ENCODE results near the gene HAUS8. TPM values are rescaled to one million over a fixed set of nuclear protein-coding genes. Genes with fewer than 3 reads are reported as not detected.
"Not testable (repeated sequence)": the region's sequence is repeated elsewhere in the genome, so short reads cannot be mapped to it uniquely, and the experiment has no call there.

HAUS8 gene
- total RNA-seq, 2 experiments from 2014 or later, result 46.3 to 47.4 TPM

GRCh38 chr19:17109962-17110598 lies 34.8 kb upstream of the HAUS8 start:
- no peak for DNase-seq
- H3K4me1 Mint-ChIP-seq, result peaks cover 41% of the 10 kb centered on the region
- peaks cover 42% of the 10 kb centered on the region for H3K36me3 Mint-ChIP-seq (ENCODE audit: low read depth)
- H3K9me3 Mint-ChIP-seq, result no peaks in the 10 kb centered on the region
- peak overlapping the region; percentile 69 for H3K27ac Mint-ChIP-seq
- ChIA-PET POLR2A (no interaction called here), CTCF (interaction anchor here (0.6 kb wide), 1 partner anchor 12 kb away, joined by 3 read pairs; no protein-coding TSS in a partner anchor)
- no peak overlapping the region for H3K4me3 Mint-ChIP-seq
- H3K27me3 Mint-ChIP-seq, result no peaks in the 10 kb centered on the region

- ChIA-PET CTCF (interaction anchor here (1.1 kb wide), 1 partner anchor 12 kb away, joined by 4 read pairs; no protein-coding TSS in a partner anchor), POLR2A (no interaction called here)
- Mint-ChIP-seq H3K4me1 (peaks cover 41% of the 10 kb centered on the region), H3K27me3 (no peaks in the 10 kb centered on the region), H3K27ac (peak overlapping the region; percentile 69), H3K4me3 (no peak overlapping the region), H3K36me3 (ENCODE audit: low read depth) (peaks cover 36% of the 10 kb centered on the region), H3K9me3 (no peaks in the 10 kb centered on the region)
- no peak for DNase-seq
Measured at GRCh38 chr19:17109300-17109699, 34.0 kb upstream of the HAUS8 start.

- ChIA-PET POLR2A (no interaction called here), CTCF (interaction anchor here (1.1 kb wide), 1 partner anchor 11 kb away, joined by 4 read pairs; no protein-coding TSS in a partner anchor)
- Mint-ChIP-seq H3K4me1 (peaks cover 42% of the 10 kb centered on the region), H3K27ac (peak overlapping the region; percentile 36), H3K4me3 (no peak overlapping the region), H3K27me3 (no peaks in the 10 kb centered on the region), H3K9me3 (peaks cover under 1% of the 10 kb centered on the region), H3K36me3 (ENCODE audit: low read depth) (peaks cover 33% of the 10 kb centered on the region)
- DNase-seq, result no peak
Measured at GRCh38 chr19:17108453-17108784, 33.2 kb upstream of the HAUS8 start.

GRCh38 chr19:17107546-17108452 lies 32.5 kb upstream of the HAUS8 start:
- ChIA-PET POLR2A (no interaction called here), CTCF (interaction anchor here (1.1 kb wide), 1 partner anchor 11 kb away, joined by 4 read pairs; no protein-coding TSS in a partner anchor)
- peaks cover 43% of the 10 kb centered on the region for H3K4me1 Mint-ChIP-seq
- no peaks in the 10 kb centered on the region for H3K27me3 Mint-ChIP-seq
- peak overlapping the region; percentile 9 for H3K27ac Mint-ChIP-seq
- H3K9me3 Mint-ChIP-seq, result peaks cover 2% of the 10 kb centered on the region
- no peak overlapping the region for H3K4me3 Mint-ChIP-seq
- no peak for DNase-seq
- peaks cover 36% of the 10 kb centered on the region for H3K36me3 Mint-ChIP-seq (ENCODE audit: low read depth)

DNA sequence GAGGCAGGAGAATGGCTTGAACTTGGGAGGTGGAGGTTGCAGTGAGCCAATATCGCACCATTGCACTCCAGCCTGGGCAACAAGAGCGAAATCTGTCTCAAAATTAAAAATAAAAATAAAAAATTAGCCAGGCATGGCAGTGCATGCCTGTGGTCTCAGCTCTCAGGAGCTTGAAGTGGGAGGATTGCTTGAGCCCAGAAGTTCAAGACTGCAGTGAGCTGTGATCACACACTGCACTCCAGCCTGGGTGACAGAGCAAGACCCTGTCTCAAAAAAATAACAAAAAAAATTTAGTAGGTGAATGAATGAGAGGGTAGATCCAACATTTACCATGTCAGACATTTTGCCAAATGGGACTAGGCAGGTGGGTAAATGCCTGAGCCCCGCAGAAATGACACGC lies 31.7 kb upstream of the HAUS8 start:
- H3K4me1 Mint-ChIP-seq, result peaks cover 40% of the 10 kb centered on the region
- CTCF ChIA-PET, DNase-seq, H3K4me3 Mint-ChIP-seq, H3K27me3 Mint-ChIP-seq, H3K27ac Mint-ChIP-seq, POLR2A ChIA-PET, H3K9me3 Mint-ChIP-seq: not testable (repeated sequence)
- peaks cover 44% of the 10 kb centered on the region for H3K36me3 Mint-ChIP-seq (ENCODE audit: low read depth)

GRCh38 chr19:17105556-17105955 lies 30.3 kb upstream of the HAUS8 start:
- POLR2A ChIA-PET, result no interaction called here
- Mint-ChIP-seq H3K27me3 (no peaks in the 10 kb centered on the region), H3K27ac (no peak overlapping the region), H3K36me3 (ENCODE audit: low read depth) (peaks cover 50% of the 10 kb centered on the region), H3K9me3 (peaks cover 4% of the 10 kb centered on the region), H3K4me1 (peaks cover 39% of the 10 kb centered on the region), H3K4me3 (no peak overlapping the region)
- no peak for DNase-seq
- CTCF ChIA-PET, result no interaction called here

DNA sequence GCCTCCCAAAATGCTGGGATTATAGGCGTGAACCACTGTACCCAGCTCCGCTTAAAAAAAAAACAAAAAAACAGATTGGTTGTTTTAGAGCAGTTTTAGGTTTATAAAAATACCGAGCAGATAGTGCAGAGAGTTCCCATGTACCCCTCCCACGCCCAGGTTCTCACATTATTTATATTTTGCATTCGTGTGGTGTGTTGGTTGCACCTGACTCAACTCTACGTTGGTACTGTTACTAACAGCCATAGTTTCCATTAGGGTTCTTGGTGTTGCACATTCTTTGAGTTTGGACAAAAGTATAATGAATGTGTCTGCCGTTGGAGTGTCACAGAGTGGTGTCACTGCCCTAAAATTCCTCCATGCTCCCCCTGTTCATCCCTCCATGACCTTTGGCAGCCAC lies 29.4 kb upstream of the HAUS8 start:
- peaks cover 52% of the 10 kb centered on the region for H3K36me3 Mint-ChIP-seq (ENCODE audit: low read depth)
- H3K27ac Mint-ChIP-seq, result no peak overlapping the region
- H3K4me3 Mint-ChIP-seq, result no peak overlapping the region
- DNase-seq, result no peak
- H3K4me1 Mint-ChIP-seq, result peaks cover 33% of the 10 kb centered on the region
- ChIA-PET POLR2A (no interaction called here), CTCF (no interaction called here)
- H3K9me3 Mint-ChIP-seq, result peaks cover 4% of the 10 kb centered on the region
- H3K27me3 Mint-ChIP-seq, result no peaks in the 10 kb centered on the region

DNA sequence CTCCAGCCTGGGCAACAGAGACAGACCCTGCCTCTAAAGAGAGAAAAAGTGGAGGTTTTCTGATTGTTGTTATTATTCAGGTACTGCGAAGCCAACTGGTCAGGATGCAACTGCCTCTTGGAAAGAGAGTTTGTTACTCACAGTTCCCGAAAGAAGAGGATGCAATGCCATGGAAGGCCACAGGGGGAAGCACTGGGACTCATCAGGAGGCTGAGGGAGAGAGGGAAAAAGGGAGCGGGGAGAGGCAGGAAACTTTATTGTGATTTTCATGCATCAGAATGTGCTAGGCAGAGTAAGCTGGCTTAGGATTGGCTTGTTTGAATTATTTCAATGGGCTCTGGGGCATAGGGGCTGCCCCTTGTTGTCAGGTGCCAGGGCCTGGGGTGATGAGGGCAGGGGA lies 27.9 kb upstream of the HAUS8 start:
- Mint-ChIP-seq H3K4me1 (peaks cover 29% of the 10 kb centered on the region), H3K27me3 (no peaks in the 10 kb centered on the region), H3K27ac (no peak overlapping the region), H3K9me3 (peaks cover 4% of the 10 kb centered on the region), H3K36me3 (ENCODE audit: low read depth) (peaks cover 61% of the 10 kb centered on the region), H3K4me3 (no peak overlapping the region)
- POLR2A ChIA-PET, result no interaction called here
- CTCF ChIA-PET, result interaction anchor here (0.6 to 0.8 kb wide), 5 partner anchors 10 to 428 kb away, joined by 3 to 5 read pairs (median 3); no protein-coding TSS in a partner anchor
- no peak for DNase-seq

GRCh38 chr19:17101686-17102628 lies 26.7 kb upstream of the HAUS8 start:
- POLR2A ChIA-PET, result no interaction called here
- CTCF ChIA-PET, result interaction anchor here (0.6 to 0.8 kb wide), 2 partner anchors 13 to 578 kb away, joined by 3 to 4 read pairs; no protein-coding TSS in a partner anchor

DNA sequence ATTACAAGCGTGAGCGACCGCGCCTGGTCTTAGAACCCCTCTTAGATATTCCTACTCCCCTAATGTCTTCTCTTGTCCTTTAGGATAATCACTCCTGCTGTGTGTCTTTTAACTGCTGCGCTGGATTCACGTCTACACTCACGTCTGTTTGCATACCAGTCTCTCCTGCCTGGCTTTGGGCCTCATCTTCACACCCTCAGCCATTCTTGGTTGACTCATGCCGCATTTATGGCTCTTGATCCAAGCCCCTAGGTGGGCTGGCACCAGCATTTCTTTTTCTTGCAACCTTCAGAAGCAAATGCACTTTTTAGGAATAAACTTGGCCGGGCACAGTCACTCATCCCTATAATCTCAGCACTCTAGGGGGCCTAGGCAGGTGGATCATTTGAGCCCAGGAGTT lies 23.1 kb upstream of the HAUS8 start:
- H3K27ac Mint-ChIP-seq, result no peak overlapping the region
- H3K4me3 Mint-ChIP-seq, result no peak overlapping the region
- POLR2A ChIA-PET, result no interaction called here
- H3K9me3 Mint-ChIP-seq, result peaks cover 2% of the 10 kb centered on the region
- peaks cover 48% of the 10 kb centered on the region for H3K36me3 Mint-ChIP-seq (ENCODE audit: low read depth)
- H3K27me3 Mint-ChIP-seq, result no peaks in the 10 kb centered on the region
- CTCF ChIA-PET, result no interaction called here
- H3K4me1 Mint-ChIP-seq, result peaks cover 20% of the 10 kb centered on the region
- no peak for DNase-seq

More at GRCh38 chr19:17101686-17102628, 26.7 kb upstream of the HAUS8 start:
- no peak overlapping the region for H3K27ac Mint-ChIP-seq
- H3K4me3 Mint-ChIP-seq, result no peak overlapping the region
- peaks cover 24% of the 10 kb centered on the region for H3K4me1 Mint-ChIP-seq
- no peak for DNase-seq
- peaks cover 56% of the 10 kb centered on the region for H3K36me3 Mint-ChIP-seq (ENCODE audit: low read depth)
- no peaks in the 10 kb centered on the region for H3K27me3 Mint-ChIP-seq
- peaks cover 4% of the 10 kb centered on the region for H3K9me3 Mint-ChIP-seq

- Mint-ChIP-seq H3K27me3 (no peaks in the 10 kb centered on the region), H3K4me1 (peaks cover 17% of the 10 kb centered on the region), H3K27ac (no peak overlapping the region), H3K36me3 (ENCODE audit: low read depth) (peaks cover 44% of the 10 kb centered on the region), H3K4me3 (no peak overlapping the region), H3K9me3 (peaks cover 1% of the 10 kb centered on the region)
- ChIA-PET POLR2A (no interaction called here), CTCF (interaction anchor here (0.6 to 1.1 kb wide), 3 partner anchors 11 to 419 kb away, joined by 3 to 4 read pairs (median 3); no protein-coding TSS in a partner anchor)
- DNase-seq, result no peak
Measured at GRCh38 chr19:17097593-17098126, 22.4 kb upstream of the HAUS8 start.

DNA sequence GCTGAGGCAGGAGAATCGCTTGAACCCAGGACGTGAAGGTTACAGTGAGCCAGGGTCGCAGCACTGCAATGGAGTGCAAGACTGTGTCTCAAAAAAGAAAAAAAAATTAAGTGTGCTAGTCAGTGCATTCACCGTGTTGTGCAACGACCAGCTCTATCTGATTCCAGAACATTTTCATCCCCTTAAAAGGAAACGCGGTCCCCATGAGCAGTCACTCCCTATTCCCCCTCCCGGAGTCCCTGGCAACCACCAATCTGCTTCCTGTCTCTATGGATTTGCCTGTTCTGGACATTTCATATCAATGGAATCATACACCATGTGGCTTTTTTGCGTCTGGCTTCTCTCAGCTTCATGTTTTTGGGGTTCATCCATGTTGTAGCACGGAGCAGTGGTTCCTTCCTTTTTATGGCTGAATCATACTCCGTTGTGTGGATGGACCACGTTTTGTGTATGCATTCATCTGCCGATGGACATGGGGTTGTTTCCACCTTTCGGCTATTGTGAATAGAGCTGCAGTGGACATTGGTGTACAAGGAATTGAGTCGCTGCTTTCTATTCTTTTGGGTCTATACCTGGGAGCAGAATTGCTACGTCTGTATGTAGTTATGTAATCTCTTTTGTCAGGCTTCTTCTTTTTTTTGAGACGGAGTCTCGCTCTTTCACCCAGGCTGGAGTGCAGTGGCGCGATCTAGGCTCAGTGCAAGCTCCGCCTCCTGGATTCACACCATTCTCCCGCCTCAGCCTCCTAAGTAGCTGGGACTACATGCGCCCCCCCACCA lies 20.1 kb upstream of the HAUS8 start:
- H3K4me3 Mint-ChIP-seq, result no peak overlapping the region
- no peaks in the 10 kb centered on the region for H3K9me3 Mint-ChIP-seq
- ChIA-PET POLR2A (no interaction called here), CTCF (interaction anchor here (0.9 kb wide), 1 partner anchor 50 kb away, joined by 3 read pairs; no protein-coding TSS in a partner anchor)
- no peaks in the 10 kb centered on the region for H3K27me3 Mint-ChIP-seq
- DNase-seq, result no peak
- H3K27ac Mint-ChIP-seq, result no peak overlapping the region
- peaks cover 27% of the 10 kb centered on the region for H3K36me3 Mint-ChIP-seq (ENCODE audit: low read depth)
- peaks cover 23% of the 10 kb centered on the region for H3K4me1 Mint-ChIP-seq

All from activated CD4-positive, alpha-beta T cell treated with anti-CD3 and anti-CD28 coated beads, Interleukin-2, amount 10 ng/mL, durations not matched to agents 7 days and 5 days (primary cell).